ENCODE measurements around the gene RNF144A. TPM values are rescaled to one million over a fixed set of nuclear protein-coding genes. Genes with fewer than 3 reads are reported as not detected.

Gene RNF144A
- 100 to 1,000 TPM in 1 of 9 donors, 10 to 100 TPM in 8; 25.7 to 103 (median 60.3) TPM for total RNA-seq
- polyA plus RNA-seq = 10 to 100 TPM; 13.0 to 18.1 (median 15.2) TPM
- long read RNA-seq, donor 1, full-length matches to known transcripts = 1 of 1 reads
- long read RNA-seq, donor 1, partial matches to known transcripts = 0 of 1 reads
- long read RNA-seq, donor 1, other reads (novel, unspliced or antisense) = 0 of 1 reads
- long read RNA-seq, donor 2, full-length matches to known transcripts = 4 of 9 reads
- long read RNA-seq, donor 2, partial matches to known transcripts = 0 of 9 reads
- long read RNA-seq, donor 2, other reads (novel, unspliced or antisense) = 5 of 9 reads
- long read RNA-seq, donor 3, full-length matches to known transcripts = 1 of 1 reads
- long read RNA-seq, donor 3, partial matches to known transcripts = 0 of 1 reads
- long read RNA-seq, donor 3, other reads (novel, unspliced or antisense) = 0 of 1 reads
- long read RNA-seq, donor 4, full-length matches to known transcripts = 1 of 13 reads
- long read RNA-seq, donor 4, partial matches to known transcripts = 4 of 13 reads
- long read RNA-seq, donor 4, other reads (novel, unspliced or antisense) = 8 of 13 reads
- long read RNA-seq, donor 5, full-length matches to known transcripts = 15 of 38 reads
- long read RNA-seq, donor 5, partial matches to known transcripts = 5 of 38 reads
- long read RNA-seq, donor 5, other reads (novel, unspliced or antisense) = 18 of 38 reads
- long read RNA-seq, donor 6, partial matches to known transcripts = 0 of 3 reads
- long read RNA-seq, donor 6, other reads (novel, unspliced or antisense) = 3 of 3 reads
- long read RNA-seq, donor 7, full-length matches to known transcripts = 1 of 1 reads
- long read RNA-seq, donor 7, partial matches to known transcripts = 0 of 1 reads
- long read RNA-seq, donor 7, other reads (novel, unspliced or antisense) = 0 of 1 reads
- long read RNA-seq, donor 8, full-length matches to known transcripts = 7 of 20 reads
- long read RNA-seq, donor 8, partial matches to known transcripts = 0 of 20 reads
- long read RNA-seq, donor 8, other reads (novel, unspliced or antisense) = 13 of 20 reads
- long read RNA-seq, donor 9, full-length matches to known transcripts = 5 of 5 reads
- long read RNA-seq, donor 9, partial matches to known transcripts = 0 of 5 reads
- long read RNA-seq, donor 9, other reads (novel, unspliced or antisense) = 0 of 5 reads
- long read RNA-seq, donor 10, full-length matches to known transcripts = 3 of 3 reads
- long read RNA-seq, donor 10, partial matches to known transcripts = 0 of 3 reads
- long read RNA-seq, donor 10, other reads (novel, unspliced or antisense) = 0 of 3 reads

GRCh38 chr2:6917071-6917760, at the start of gene RNF144A:
Gene RNF144A (plus strand): TSS chr2:6917412. CDS start chr2:6996927, 79,515 bp downstream.
- 0 to 5% (median 4%) methylated on average over 14 to 90 of the region's 90 CpGs; no CpG with 5 or more reads in 1 of the 4 donors for WGBS, 4 donors
- TF ChIP-seq CTCF (IDR thresholded peaks at IDR 0.05) = peak in 5 of 6 experiments; percentile 21 to 66 (median 46)
- TF ChIP-seq POLR2A (IDR thresholded peaks at IDR 0.05) = peak; percentile 51 to 73
- Histone ChIP-seq H3K4me1 (replicated peaks in 1 of 2) (peaks cover 25 to 46% of the 10 kb centered on the region in 2 donors), H3K36me3 (replicated peaks in 1 of 2) (no peaks in the 10 kb centered on the region), H3K27me3 (no peaks in the 10 kb centered on the region), H3K9me3 (replicated peaks in 1 of 3) (no peaks in the 10 kb centered on the region), H3K27ac (peak within 1 kb of the TSS; percentile 16 to 93 (median 88)), H3K4me3 (peak within 1 kb of the TSS in 3 of 4 donors; percentile 26 to 95 (median 67))
- peak in 6 of 7 donors; percentile 35 to 76 (median 60) for DNase-seq
- intact Hi-C loops (cut with DNase I) = loop anchor here in 1 of 2 donors (5.0 kb wide), 1 partner anchor 125 kb away; no protein-coding TSS in a partner anchor

GRCh38 chr2:6872394-6872793, 44.8 kb upstream of the RNF144A start:
- DNase-seq = no peak
- H3K36me3 ChIP-seq (replicated peaks in 1 of 2) = no peaks in the 10 kb centered on the region
- H3K27ac ChIP-seq = no peak overlapping the region
- no peak for TF ChIP-seq CTCF (IDR thresholded peaks at IDR 0.05)
- TF ChIP-seq POLR2A (IDR thresholded peaks at IDR 0.05) = no peak
- H3K27me3 ChIP-seq = no peaks in the 10 kb centered on the region
- 84 to 88% (median 86%) methylated on average over 2 of the region's 2 CpGs for WGBS, 4 donors
- H3K4me3 ChIP-seq = no peak overlapping the region
- peaks cover 0 to 9% of the 10 kb centered on the region in 2 donors for H3K4me1 ChIP-seq (replicated peaks in 1 of 2)
- intact Hi-C loops (cut with DNase I) = no loop called here
- no peaks in the 10 kb centered on the region for H3K9me3 ChIP-seq (replicated peaks in 1 of 3)

- intact Hi-C loops (cut with DNase I) = no loop called here
- H3K27me3 ChIP-seq = no peaks in the 10 kb centered on the region
- TF ChIP-seq CTCF (IDR thresholded peaks at IDR 0.05) (no peak), POLR2A (IDR thresholded peaks at IDR 0.05) (no peak)
- H3K4me1 ChIP-seq (replicated peaks in 1 of 2) = peaks cover 0 to 20% of the 10 kb centered on the region in 2 donors
- H3K9me3 ChIP-seq (replicated peaks in 1 of 3) = no peaks in the 10 kb centered on the region
- H3K36me3 ChIP-seq (replicated peaks in 1 of 2) = no peaks in the 10 kb centered on the region
- WGBS, 4 donors = 86 to 100% (median 96%) methylated on average over 3 of the region's 3 CpGs
- no peak overlapping the region for H3K27ac ChIP-seq
- no peak for DNase-seq
- no peak overlapping the region for H3K4me3 ChIP-seq
Observed at GRCh38 chr2:6874032-6874431, 43.2 kb upstream of the RNF144A start.
